HepG2 (cell line): ENCODE measurements around the gene PLXNB2. TPM values are rescaled to one million over a fixed set of nuclear protein-coding genes. Genes with fewer than 3 reads are reported as not detected.

Source experiments
- MAZ ChIP-seq, 2 experiments: sonication (generic) in 1 of 2; formaldehyde crosslinking in 1 of 2; IDR thresholded peaks; 2 replicates each; pipeline versions ENCODE4 v1.5.0 to v1.6.1; 2012 to 2020; ENCODE audit warnings: low read depth in 2 of 2, mild to moderate bottlenecking in 2 of 2, borderline replicate concordance in 1 of 2, improper control_type of control experiment in 1 of 2, low read length in 1 of 2, missing genetic modification reagents in 1 of 2, moderate library complexity in 1 of 2
- ZNF746 ChIP-seq: sonication (generic); formaldehyde crosslinking; IDR thresholded peaks from 2 replicates; pipeline ENCODE4 v1.8.0; 2022; ENCODE audit warnings: mild to moderate bottlenecking, missing genetic modification reagents
- polyA plus RNA-seq, 8 experiments: library from polyadenylated mRNA; depleted of rRNA in 3 of 8; stranded (reverse) in 7 of 8; unstranded in 1 of 8; fragments of >200 nt; fragmentation: Illumina TruSeq in 4 of 8; extraction: Trizol in 4 of 8; gene quantifications; 2 replicates each; pipeline versions ENCODE4 v1.2.1 to v1.2.3, GENCODE V29; 2011 to 2016; ENCODE audit warnings: low read depth in 4 of 8, missing spikeins in 1 of 8, mixed read lengths in 1 of 8; ENCODE audit not compliant: insufficient read depth in 1 of 8
- total RNA-seq, 5 experiments: library from RNA; depleted of rRNA; stranded (reverse); fragments of >200 nt; fragmentation: Illumina TruSeq; extraction: Trizol; gene quantifications; 2 replicates each; pipeline ENCODE4 v1.2.3, GENCODE V29; 2016; ENCODE audit warnings: low read depth in 1 of 5
- TF ChIP-seq, protein P1 (sequence below): sonication (generic); formaldehyde crosslinking; IDR thresholded peaks from 2 replicates; pipeline ENCODE4 v1.8.0; 2022; ENCODE audit warnings: mild to moderate bottlenecking, missing genetic modification reagents, borderline replicate concordance
- TF ChIP-seq, protein P2 (sequence below): sonication (generic); formaldehyde crosslinking; IDR thresholded peaks from 2 replicates; pipeline ENCODE4 v1.4.0; 2020; ENCODE audit warnings: missing genetic modification reagents

PLXNB2 gene
- total and polyA plus RNA-seq, 2 of the 13 experiments (the other 11 are each of a cell fraction or from before 2014, with no cell fraction given), result 32.6 to 68.9 TPM

DNA sequence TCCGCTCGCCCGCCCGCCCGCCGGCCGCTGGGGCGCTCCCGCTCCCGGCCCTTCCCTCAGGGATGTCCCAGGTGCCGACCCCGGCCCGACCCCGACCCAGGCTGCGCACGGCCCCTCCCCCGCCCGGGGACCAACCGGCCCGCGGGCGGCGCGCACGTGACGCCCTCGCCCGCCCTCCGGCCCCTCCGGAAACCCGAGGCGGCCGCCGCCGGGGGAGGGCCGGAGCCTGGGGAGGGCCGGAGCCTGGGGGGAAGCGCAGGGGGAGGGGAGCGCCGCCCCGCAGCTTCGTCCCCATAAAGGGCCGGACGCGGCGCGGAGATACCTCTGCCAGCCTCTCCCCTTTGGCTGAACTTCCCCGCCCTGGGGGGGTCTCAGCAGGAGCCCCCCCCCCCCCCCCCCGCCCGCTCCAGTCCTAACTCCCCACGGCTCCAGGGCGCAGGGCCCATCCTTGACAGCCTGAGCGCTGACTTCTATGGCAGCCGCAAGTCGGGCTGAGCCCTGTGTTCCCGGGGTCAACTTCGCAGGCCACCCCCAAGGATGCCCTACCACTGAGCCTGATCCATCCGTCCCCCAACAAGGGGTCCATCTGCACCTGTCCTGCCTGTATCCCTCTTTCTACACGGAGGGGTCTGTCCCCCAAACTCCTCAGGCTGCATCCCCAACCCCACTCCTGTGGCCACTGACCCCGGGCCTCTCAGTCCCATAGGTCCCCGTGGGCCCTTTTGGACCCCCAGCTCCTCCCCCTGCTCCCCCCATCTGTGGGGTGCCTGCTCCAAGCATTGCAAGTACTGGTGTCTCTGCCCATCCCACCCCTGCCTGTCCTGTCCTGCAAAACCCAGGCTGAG is 45.6 kb downstream of the PLXNB2 start, which contains the start of gene MAPK12 (continued):
- TF ChIP-seq, protein P1, sequence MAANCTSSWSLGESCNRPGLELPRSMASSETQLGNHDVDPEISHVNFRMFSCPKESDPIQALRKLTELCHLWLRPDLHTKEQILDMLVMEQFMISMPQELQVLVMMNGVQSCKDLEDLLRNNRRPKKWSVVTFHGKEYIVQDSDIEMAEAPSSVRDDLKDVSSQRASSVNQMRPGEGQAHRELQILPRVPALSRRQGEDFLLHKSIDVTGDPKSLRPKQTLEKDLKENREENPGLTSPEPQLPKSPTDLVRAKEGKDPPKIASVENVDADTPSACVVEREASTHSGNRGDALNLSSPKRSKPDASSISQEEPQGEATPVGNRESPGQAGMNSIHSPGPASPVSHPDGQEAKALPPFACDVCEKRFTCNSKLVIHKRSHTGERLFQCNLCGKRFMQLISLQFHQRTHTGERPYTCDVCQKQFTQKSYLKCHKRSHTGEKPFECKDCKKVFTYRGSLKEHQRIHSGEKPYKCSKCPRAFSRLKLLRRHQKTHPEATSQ (CRISPR knock-in tag), result no peak
- peak; percentile 71; the same call in 1 of the 2 replicates for TF ChIP-seq ZNF746 (CRISPR knock-in tag)
- TF ChIP-seq, protein P2, sequence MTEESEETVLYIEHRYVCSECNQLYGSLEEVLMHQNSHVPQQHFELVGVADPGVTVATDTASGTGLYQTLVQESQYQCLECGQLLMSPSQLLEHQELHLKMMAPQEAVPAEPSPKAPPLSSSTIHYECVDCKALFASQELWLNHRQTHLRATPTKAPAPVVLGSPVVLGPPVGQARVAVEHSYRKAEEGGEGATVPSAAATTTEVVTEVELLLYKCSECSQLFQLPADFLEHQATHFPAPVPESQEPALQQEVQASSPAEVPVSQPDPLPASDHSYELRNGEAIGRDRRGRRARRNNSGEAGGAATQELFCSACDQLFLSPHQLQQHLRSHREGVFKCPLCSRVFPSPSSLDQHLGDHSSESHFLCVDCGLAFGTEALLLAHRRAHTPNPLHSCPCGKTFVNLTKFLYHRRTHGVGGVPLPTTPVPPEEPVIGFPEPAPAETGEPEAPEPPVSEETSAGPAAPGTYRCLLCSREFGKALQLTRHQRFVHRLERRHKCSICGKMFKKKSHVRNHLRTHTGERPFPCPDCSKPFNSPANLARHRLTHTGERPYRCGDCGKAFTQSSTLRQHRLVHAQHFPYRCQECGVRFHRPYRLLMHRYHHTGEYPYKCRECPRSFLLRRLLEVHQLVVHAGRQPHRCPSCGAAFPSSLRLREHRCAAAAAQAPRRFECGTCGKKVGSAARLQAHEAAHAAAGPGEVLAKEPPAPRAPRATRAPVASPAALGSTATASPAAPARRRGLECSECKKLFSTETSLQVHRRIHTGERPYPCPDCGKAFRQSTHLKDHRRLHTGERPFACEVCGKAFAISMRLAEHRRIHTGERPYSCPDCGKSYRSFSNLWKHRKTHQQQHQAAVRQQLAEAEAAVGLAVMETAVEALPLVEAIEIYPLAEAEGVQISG (CRISPR knock-in tag), result peak; percentile 18; the same call in 1 of the 2 replicates
- TF ChIP-seq MAZ (IDR thresholded peaks at IDR 0.05; ENCODE audit: borderline replicate concordance, low read depth, low read length), result no peak
- TF ChIP-seq MAZ (CRISPR knock-in tag; IDR thresholded peaks at IDR 0.05; ENCODE audit: low read depth), result peak; percentile 26; the same call in 1 of the 2 replicates
